Type B pancreatic cell (in vitro differentiated cells): ENCODE data around the gene SLK. TPM values are rescaled to one million over a fixed set of nuclear protein-coding genes. Genes with fewer than 3 reads are reported as not detected.

Experiments
- DNase-seq: peaks from one replicate; pipeline ENCODE4 v3.0.0; 2021; ENCODE audit warnings: mixed read lengths; ENCODE audit not compliant: unreplicated experiment; ENCODE audit errors: extremely low spot score
- H3K27ac Mint-ChIP-seq: 2 replicates; pipeline ENCODE4 v1.8.0; 2021; ENCODE audit warnings: mild to moderate bottlenecking, mixed read lengths
- H3K27me3 Mint-ChIP-seq: 2 replicates; pipeline ENCODE4 v1.8.0; 2021; ENCODE audit warnings: mixed read lengths
- H3K36me3 Mint-ChIP-seq: 2 replicates; pipeline ENCODE4 v1.8.0; 2021; ENCODE audit warnings: mixed read lengths
- H3K4me1 Mint-ChIP-seq: one replicate; pipeline ENCODE4 v1.8.0; 2021; ENCODE audit warnings: mixed read lengths; ENCODE audit not compliant: unreplicated experiment
- H3K4me3 Mint-ChIP-seq: 2 replicates; pipeline ENCODE4 v1.8.0; 2021; ENCODE audit warnings: mild to moderate bottlenecking, mixed read lengths
- H3K9me3 Mint-ChIP-seq: 2 replicates; pipeline ENCODE4 v1.8.0; 2021; ENCODE audit warnings: mixed read lengths
- CTCF ChIP-seq: fragments of 200-600 bp; sonication (generic); conservative IDR thresholded peaks from 2 replicates; pipeline ENCODE4 v1.5.0; 2021; ENCODE audit warnings: antibody characterized with exemption, mild to moderate bottlenecking
- total RNA-seq: library from RNA; stranded (reverse); gene quantifications from 2 replicates; pipeline ENCODE4 v1.2.1, GENCODE V29; 2021; ENCODE audit warnings: low replicate concordance

The SLK gene
- total RNA-seq, 1 donor from 2014 or later = 61.6 TPM

GRCh38 chr10:103969857-103970627 is 3.1 kb downstream of the SLK start:
- peak overlapping the region; percentile 98 for H3K4me3 Mint-ChIP-seq

GRCh38 chr10:103975169-103975568 is 8.2 kb downstream of the SLK start:
- Mint-ChIP-seq H3K4me3 (peak overlapping the region; percentile 75), H3K27ac (peak overlapping the region; percentile 40), H3K9me3 (peaks cover 7% of the 10 kb centered on the region), H3K36me3 (peaks cover 22% of the 10 kb centered on the region), H3K4me1 (peaks cover 13% of the 10 kb centered on the region), H3K27me3 (no peaks in the 10 kb centered on the region)
- TF ChIP-seq CTCF = no peak
- no peak for DNase-seq

More at GRCh38 chr10:103969857-103970627, 3.1 kb downstream of the SLK start:
- DNase-seq = no peak
- H3K9me3 Mint-ChIP-seq = peaks cover 2% of the 10 kb centered on the region
- TF ChIP-seq CTCF = no peak
- no peaks in the 10 kb centered on the region for H3K27me3 Mint-ChIP-seq
- H3K27ac Mint-ChIP-seq = peak overlapping the region; percentile 92
- H3K36me3 Mint-ChIP-seq = peaks cover 15% of the 10 kb centered on the region
- H3K4me1 Mint-ChIP-seq = peaks cover 21% of the 10 kb centered on the region

GRCh38 chr10:103977204-103977603 is 10.3 kb downstream of the SLK start:
- peaks cover 7% of the 10 kb centered on the region for H3K9me3 Mint-ChIP-seq
- H3K27ac Mint-ChIP-seq = no peak overlapping the region
- peaks cover 17% of the 10 kb centered on the region for H3K4me1 Mint-ChIP-seq
- no peaks in the 10 kb centered on the region for H3K27me3 Mint-ChIP-seq
- no peak for DNase-seq
- no peak overlapping the region for H3K4me3 Mint-ChIP-seq
- H3K36me3 Mint-ChIP-seq = peaks cover 29% of the 10 kb centered on the region
- TF ChIP-seq CTCF = no peak

GRCh38 chr10:103979530-103979929 is 12.6 kb downstream of the SLK start:
- H3K36me3 Mint-ChIP-seq = peaks cover 25% of the 10 kb centered on the region
- H3K27me3 Mint-ChIP-seq = no peaks in the 10 kb centered on the region
- H3K4me3 Mint-ChIP-seq = peak overlapping the region; percentile 13
- H3K9me3 Mint-ChIP-seq = peaks cover 7% of the 10 kb centered on the region
- peaks cover 32% of the 10 kb centered on the region for H3K4me1 Mint-ChIP-seq
- DNase-seq = no peak
- peak overlapping the region; percentile 55 for H3K27ac Mint-ChIP-seq
- TF ChIP-seq CTCF = no peak

GRCh38 chr10:103980288-103980906 is 13.5 kb downstream of the SLK start:
- no peak for TF ChIP-seq CTCF
- Mint-ChIP-seq H3K4me3 (peak overlapping the region; percentile 61), H3K27ac (peak overlapping the region; percentile 32), H3K36me3 (peaks cover 22% of the 10 kb centered on the region), H3K27me3 (no peaks in the 10 kb centered on the region), H3K9me3 (peaks cover 1% of the 10 kb centered on the region), H3K4me1 (peaks cover 29% of the 10 kb centered on the region)
- DNase-seq = no peak
